Measurements from ENCODE around the gene NPC1.
"Not testable (repeated sequence)": the region's sequence is repeated elsewhere in the genome, so short reads cannot be mapped to it uniquely, and the experiment has no call there.

NPC1 gene

DNA sequence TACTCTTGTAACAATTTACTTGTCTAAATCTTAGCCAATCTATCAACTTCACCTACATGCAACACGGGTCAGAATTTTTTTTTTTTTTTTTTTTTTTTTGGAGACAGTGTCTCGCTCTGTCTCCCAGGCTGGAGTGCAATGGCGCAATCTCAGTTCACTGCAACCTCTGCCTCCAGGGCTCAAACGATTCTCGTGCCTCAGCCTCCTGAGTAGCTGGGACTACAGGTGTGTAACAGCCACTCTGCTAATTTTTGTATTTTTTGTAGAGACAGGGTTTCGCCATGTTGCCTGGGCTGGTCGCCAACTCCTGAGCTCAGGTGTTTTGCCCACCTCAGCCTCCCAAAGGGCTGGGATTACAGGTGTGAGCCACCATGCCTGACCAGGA lies 26.8 kb upstream of the NPC1 start:
- DNase-seq; intact Hi-C loops (cut with DNase I): not testable (repeated sequence)

DNA sequence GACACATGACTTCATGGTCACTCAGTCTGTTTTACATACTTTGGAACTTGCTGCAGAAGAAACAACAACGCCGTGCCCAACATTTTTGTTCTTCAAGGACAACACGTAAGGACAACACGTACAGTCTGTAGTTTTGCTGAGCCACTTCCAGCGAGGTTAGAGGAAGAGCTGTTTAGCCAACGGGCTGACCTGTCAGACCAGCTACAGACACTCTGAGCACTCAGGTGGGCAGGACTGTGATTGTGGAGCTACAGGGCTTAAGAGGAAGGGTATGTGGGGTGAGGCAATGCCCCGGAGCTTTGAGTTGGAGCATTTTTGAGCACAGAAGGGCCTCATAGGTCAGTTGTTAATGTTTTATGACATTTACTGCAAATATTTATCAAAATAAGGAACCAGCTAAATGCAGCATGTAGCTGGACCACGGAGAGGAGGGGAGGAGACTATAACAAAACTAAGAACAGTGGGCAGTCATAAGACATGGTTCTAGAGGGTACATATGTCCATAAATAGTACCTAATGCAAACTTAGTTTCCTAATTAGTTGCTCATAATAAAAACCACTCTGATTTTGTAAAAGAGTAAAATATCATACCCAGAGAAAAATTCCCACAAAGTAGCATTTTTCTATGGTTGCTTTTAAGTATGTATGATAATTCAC lies 26.3 kb upstream of the NPC1 start:
- intact Hi-C loops (cut with DNase I): no loop called here
- no peak for DNase-seq

DNA sequence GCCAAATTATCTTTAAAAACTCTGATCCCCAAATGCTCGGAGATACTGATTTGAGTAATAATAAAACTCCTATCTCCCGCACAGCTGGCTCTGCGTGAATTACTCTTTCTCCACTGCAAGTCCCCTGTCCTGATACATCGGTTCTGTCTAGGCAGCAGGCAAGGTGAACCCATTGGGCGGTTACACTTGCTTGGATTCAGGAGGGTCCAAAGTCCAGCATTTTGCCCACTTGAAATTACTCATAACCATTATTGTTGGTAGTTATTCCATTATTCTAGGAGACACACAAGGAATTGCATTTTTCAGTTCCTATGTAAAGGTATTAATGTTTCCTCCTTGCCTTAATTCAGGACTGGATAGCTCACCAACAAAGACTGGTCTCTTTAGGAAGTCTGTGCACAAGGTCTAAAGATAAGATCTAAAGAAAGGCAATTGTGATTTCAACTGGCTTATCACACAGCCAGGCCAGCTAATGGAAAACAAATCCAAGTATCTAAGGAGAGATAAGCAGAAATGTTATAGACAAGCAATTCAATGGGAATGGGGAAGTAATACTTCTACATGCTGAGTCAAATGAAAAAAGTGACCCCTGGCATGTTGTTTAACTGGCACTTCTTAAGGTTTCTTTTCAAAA lies 23.2 kb upstream of the NPC1 start:
- intact Hi-C loops (cut with DNase I): no loop called here

DNA sequence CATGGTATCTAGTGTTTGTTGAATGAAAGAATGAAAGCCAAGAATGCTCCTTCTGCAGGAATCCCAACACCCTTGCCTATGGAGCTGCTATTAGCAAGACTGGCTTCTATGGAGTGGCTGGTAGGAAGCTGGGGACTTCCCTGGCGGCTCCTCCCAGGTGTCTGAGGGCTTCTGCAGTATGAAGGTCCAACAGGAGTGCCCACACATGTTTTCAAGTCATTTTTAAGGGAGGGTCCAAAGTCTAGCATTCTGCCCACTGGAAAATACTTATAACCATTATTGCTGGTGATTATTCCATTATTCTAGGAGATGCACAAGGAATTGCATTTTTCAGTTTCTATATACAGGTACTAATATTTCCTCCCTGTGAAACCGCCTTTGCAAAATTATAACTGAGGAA lies 21.9 kb upstream of the NPC1 start:
- intact Hi-C loops (cut with DNase I): no loop called here
- DNase-seq: no peak

More for the DNA sequence above, 23.2 kb upstream of the NPC1 start:
- DNase-seq: no peak

DNA sequence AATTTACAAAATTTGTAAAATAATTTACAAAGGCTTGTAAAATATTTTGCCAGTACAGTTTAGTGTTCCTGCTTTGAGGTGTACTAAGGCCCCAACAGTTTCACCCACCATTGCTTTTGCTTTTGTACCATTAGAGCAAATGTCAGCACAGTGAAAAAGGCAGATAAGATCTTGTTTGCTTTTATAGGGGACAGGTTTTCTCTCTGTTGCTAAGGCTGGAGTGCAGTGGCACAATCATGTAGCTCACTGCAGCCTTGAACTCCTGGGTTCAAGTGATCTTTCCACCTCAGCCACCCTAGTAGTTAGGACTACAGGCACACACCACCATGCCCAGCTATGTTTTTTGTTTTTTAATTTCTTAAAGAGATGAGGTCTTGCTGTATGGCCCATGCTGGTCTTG lies 19.6 kb upstream of the NPC1 start:
- intact Hi-C loops (cut with DNase I): no loop called here
- no peak for DNase-seq

DNA sequence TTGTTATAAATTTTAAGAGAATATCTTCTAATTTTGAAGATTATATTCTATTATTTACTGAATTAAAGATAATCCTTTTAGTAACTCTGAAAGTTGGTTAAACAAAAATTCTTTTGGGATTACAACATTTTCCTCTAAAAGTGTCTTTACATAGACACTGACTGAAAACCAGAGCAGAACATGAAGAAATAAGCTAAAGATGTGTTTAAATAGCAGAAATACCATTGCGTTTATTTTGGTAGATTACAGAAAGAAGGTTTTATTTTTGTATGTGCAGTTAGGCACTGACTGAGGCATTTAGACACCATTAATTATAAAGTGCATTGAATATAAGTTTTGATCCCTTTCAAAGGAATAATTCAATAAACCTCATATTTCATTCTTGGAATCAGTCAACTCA lies 13.5 kb upstream of the NPC1 start:
- intact Hi-C loops (cut with DNase I): no loop called here
- no peak for DNase-seq

DNA sequence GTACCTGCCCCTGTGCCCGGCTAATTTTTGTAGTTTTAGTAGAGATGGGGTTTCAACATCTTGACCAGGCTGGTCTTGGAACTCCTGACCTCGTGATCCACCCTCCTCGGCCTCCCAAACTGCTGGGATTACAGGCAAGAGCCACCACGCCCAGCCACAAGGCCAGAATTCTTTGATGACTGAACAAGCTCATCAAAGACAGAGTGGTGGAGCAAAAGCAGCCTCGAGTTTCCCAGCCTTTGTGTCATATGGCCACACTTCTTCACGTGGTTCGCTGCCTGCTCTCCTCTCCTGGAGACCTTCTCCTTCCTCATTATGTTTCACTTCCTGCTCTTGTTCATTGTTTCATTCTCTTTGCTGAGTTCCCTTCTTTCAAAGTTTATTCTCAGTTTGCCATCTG lies 9.9 kb upstream of the NPC1 start:
- intact Hi-C loops (cut with DNase I): no loop called here
- DNase-seq: peak in 11 of 42 donors; percentile 24 to 54 (median 38)

DNA sequence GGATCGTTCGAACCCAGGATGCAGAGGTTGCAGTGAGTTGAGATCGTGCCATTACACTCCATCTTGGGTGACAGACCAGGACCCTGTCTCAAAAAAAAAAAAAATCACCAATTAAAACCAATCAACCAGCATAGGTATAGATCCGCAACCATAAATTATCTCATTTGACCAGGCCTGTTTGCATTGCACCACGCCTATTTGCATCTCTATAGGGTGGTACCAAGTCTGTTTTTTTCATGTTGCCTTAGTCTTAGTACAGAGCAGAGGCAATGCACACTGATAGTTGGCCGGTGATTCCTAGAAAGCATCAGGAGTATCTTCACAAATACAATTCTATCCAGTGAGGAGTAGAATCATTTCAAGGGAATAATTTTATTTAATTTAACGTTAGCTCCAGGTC lies 9.3 kb upstream of the NPC1 start:
- intact Hi-C loops (cut with DNase I): no loop called here
- no peak for DNase-seq

DNA sequence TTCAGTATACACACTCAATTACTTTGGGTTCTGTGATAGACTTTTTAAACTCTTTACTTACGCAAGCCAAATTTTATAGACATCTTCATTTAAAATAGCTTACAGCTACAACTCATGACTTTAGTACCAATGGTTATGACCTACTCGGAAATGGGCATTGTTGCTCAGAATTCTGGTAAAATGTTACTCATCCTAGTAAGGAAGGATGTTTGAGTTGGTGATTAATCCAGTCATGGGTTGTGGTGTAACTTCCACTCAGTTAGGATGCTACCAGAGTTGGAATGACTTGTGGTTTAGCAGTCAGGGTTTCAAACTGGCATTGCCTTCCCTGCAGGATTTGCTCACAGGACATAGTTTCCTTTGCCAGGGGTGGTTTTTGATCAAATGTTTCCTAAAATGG lies 7.4 kb upstream of the NPC1 start:
- intact Hi-C loops (cut with DNase I): no loop called here
- no peak for DNase-seq

DNA sequence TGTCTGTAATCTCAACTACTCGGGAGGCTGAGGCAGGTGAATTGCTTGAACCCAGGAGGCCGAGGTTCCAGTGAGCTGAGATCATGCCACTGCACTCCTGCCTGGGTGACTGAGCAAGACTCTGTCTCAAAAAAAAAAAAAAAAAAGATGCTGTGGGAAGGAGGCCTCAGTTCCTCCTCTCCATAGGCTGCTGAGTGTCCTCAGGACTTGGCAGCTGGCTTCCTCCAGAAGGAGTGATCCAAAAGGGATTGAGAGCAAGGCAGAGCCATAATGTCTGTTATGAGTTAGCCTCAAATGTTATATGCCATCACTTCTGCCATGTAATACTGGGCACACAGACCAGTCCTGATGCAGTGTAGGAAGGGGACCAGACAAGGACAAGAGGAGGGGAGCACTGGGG lies 6.6 kb upstream of the NPC1 start:
- intact Hi-C loops (cut with DNase I): no loop called here
- no peak for DNase-seq

DNA sequence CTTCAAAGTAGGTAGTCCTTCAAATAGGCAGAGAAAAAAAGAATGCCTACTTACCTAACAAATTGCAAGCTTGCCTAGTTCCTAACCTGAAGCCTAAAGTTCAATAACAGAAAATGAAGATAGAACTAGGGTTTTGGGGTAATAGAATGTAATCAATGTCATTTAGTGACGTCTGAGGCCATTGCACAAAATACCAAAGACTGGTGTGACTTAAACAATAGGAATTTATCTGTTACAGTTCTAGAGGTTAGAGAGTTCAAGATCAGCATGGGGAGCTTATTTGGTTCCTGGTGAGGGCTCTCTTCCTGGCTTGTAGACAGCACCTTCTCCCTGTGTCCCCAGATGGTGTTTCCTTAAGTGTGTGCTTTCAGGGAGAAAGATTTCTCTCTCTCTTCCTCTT lies 4.7 kb upstream of the NPC1 start:
- intact Hi-C loops (cut with DNase I): no loop called here
- DNase-seq: no peak

DNA sequence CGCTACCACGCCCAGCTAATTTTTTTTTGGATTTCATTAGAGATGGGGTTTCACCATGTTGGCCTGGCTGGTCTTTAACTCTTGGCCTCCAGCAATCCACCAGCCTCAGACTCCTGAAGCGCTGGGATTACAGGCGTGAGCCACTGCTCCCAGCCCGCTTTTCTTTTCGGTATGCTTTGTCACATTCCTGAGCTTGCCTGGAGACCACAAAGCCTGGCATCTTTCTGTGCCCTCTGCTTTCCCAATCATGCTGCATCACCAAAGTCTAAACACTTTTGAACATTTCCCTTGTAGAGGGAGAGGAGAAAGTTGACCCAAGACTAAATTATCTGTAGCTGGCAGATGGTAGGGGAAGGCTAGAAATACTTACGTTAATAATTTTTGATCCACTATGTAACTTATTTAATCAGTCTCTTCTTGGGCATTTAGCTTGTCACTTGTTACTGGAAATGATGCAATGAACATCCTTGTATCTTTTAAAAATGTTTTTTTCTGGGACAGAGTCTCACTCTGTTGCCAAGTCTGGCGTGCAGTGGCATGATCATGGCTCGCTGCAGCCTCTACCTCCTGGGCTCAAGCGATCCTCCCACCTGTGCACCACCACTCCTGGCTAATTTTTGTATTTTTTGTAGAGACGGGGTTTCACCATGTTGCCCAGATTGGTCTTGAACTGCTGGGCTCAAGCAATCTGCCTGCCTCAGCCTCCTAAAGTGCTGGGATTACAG lies 2.7 kb upstream of the NPC1 start:
- intact Hi-C loops (cut with DNase I): loop anchor here (5.0 kb wide), 2 partner anchors 72 to 87 kb away; partner anchors contain the start of gene RMC1

DNA sequence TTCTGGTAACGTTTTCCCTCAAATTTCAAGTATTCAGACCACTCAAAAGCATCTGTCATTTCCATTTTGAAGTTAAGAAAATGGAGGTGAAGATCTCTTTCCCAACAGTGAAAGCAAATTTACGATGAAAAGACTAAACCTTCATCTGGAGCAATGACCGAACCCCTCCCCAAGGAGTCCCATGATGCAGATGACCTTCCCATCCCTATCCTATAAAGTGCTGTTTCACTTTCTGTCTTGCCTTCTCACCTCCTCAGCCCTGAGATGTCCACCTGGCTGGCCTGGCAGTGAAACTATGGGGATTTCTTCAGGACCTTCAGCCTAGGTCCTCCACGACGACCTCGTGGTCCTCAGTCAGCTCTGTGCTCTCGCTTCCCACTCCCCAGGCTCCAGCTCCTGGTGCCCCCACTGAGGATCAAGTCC lies 925 bp upstream of the NPC1 start:
- DNase-seq: no peak
- intact Hi-C loops (cut with DNase I): loop anchor here (2.0 to 5.0 kb wide), 3 partner anchors 70 to 134 kb away; partner anchors contain the start of genes RIOK3 and RMC1

More for the DNA sequence above, 2.7 kb upstream of the NPC1 start:
- no peak for DNase-seq

DNA sequence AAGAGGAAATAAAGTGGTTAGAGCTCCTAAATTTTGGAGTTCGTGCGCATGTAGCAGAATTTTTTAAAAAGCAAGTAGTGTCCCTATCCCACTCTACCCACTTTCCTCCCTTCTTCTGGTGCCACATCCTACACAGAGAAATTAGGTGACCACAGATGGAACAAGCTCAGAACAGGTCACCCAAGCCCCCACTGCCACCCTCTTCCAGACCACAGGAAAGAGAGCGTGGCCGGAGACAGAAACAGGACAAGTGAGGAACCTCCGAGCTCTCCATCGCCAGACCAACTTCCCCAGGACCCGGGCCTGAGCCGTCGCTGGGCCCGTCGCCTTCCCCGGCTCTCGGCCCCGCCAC lies 433 bp downstream of the NPC1 start:
- intact Hi-C loops (cut with DNase I): loop anchor here (2.0 to 5.0 kb wide), 3 partner anchors 69 to 133 kb away; partner anchors contain the start of genes RIOK3 and RMC1
- DNase-seq: peak in 2 of 42 donors; percentile 19 to 42

DNA sequence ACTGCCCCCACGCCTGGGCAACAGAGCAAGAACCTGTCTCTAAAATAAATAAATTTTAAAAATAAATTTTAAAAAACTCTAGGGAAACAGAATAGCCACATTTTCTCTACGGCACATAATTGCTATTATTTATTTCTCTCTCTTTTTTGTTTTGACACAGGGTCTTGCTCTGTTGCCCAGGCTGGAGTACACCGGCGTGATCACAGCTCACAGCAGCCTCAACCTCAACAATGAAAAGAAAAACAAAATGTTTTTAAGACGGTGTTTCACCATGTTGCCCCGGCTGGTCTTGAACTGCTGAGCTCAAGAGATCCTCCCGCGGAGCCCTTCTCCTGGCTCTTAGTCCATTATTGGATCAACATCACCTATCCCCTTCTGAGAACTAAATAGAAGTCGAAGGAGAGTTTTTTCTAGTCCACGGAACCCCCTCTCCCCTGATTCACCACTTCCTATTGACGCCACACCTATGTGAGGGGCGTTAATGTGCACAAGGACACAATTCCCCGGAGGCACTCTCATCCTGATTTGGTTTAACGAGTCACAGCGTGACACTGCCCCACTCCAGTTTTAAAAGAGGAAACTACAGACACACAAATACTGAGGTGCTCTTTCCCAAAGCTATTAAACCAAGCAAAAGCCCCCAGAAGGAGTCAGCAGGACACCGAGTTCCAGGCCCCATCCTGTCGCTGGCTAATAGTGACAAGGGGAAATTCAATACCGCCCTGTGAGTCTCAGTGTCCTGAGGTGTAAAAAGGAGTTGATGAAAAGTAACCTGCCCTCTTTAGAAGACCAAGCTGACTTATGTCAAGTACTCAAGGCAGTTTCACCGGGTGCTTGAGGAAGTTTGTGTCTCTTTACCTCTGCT lies 1.1 kb downstream of the NPC1 start:
- peak in 1 of 42 donors; percentile 37 for DNase-seq
- intact Hi-C loops (cut with DNase I): loop anchor here (5.0 kb wide), 2 partner anchors 68 to 83 kb away; partner anchors contain the start of gene RMC1

DNA sequence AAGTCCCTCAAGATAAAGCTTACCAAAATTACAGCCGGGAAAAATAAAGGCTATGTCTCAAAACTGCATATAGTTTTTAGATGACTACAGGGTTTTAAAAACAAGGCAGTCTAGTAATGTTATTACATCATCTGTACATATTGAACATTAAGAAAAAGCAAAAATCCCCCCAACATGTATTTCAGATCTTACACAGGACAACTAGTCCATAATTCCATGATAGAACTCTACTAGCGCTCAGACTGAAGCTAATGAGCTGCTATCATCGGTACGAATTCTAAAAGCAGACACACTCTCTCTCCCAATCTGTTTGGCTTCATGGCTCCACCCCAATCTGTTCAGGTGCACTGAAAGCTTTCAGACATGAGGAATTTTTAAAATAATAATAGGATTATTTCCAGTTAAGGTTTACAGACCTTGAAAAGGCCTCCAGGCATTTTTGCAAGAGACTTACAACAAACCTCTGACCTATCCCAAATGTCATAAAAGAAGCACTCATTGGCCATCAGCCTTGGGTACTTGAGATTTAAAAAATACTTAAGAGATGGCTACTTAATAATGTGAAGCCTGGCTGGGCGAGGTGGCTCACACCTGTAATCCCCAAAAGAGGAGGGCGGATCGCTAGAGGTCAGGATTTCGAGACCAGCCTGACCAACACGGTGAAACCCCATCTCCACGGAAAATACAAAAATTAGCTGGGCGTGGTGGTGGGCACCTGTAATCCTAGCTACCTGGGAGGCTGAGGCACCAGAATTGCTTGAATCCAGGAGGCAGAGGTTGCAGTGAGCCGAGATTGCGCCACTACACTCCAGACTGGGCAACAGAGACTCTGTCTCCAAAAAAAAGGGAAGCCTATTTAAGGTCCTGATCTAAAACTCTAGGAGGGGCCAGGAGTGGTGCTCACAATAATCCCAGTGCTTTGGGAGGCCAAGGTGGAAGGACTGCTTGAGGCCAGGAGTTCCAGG lies 2.0 kb downstream of the NPC1 start:
- intact Hi-C loops (cut with DNase I): no loop called here
- DNase-seq: peak in 2 of 42 donors; percentile 9 to 41

DNA sequence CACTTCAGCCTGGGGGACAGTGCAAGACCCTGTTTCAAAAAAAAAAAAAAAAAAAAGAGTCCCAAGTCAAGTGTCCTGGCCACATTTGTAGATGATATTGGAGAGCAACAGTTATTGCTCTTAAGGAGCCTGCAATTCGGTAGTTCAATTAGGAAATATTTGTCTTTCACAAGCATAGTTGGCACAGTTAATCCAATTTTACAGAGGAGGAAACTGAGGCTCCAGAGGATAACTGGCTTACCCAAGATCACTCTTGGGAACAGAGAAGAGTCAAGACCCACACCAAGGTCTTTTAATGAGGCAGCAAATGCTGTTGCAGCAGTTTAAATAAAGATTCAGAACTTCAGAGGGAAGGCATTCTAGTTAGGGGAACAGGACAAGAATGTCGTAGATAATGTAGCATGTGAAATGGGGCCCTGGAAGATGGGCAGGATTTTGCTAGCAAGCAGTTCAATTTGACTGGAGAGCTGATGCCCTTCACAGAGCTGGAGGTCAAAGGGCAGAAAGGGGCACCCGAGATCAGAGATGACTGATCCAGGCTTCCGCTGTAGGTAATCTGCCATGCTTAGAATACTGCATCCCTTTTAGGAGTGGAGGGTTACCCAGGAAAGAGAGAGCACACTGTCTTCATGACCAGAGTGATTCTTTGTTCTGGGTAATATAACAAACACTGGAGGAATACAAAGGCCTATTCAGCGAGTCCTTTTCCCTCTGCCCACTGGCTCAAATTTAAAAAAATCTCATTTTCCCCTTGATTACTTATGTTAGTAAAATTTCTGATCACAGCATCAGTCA lies 3.0 kb downstream of the NPC1 start:
- DNase-seq: peak in 19 of 42 donors; percentile 18 to 75 (median 43)

More for the DNA sequence above, 3.0 kb downstream of the NPC1 start:
- intact Hi-C loops (cut with DNase I): no loop called here
